Vagina (tissue), 2 donors: ENCODE results near the gene MAGEB1.

Source experiments
- POLR2A ChIP-seq, 2 donors: fragments of 450-650 bp; IDR thresholded peaks; one replicate each; pipeline ENCODE4 v1.6.1; 2017; ENCODE audit warnings: antibody characterized with exemption in 2 of 2, mild to moderate bottlenecking in 2 of 2, moderate library complexity in 2 of 2
- POLR2AphosphoS5 ChIP-seq, 2 donors: sonication (generic); formaldehyde crosslinking; IDR thresholded peaks; one replicate each; pipeline ENCODE4 v1.9.0; 2017; ENCODE audit warnings: antibody characterized with exemption in 2 of 2, mild to moderate bottlenecking in 2 of 2, low read depth in 1 of 2; ENCODE audit not compliant: insufficient read depth in 1 of 2
- TF ChIP-seq, protein P1 (sequence below), 3 experiments: fragments of 450-650 bp in 2 of 3; fragments of 200-600 bp in 1 of 3; sonication (generic) in 1 of 3; IDR thresholded peaks; one replicate each; pipeline ENCODE4 v1.5.1; 2017 to 2019; ENCODE audit warnings: antibody characterized with exemption in 3 of 3, mild to moderate bottlenecking in 2 of 3, moderate library complexity in 2 of 3

DNA sequence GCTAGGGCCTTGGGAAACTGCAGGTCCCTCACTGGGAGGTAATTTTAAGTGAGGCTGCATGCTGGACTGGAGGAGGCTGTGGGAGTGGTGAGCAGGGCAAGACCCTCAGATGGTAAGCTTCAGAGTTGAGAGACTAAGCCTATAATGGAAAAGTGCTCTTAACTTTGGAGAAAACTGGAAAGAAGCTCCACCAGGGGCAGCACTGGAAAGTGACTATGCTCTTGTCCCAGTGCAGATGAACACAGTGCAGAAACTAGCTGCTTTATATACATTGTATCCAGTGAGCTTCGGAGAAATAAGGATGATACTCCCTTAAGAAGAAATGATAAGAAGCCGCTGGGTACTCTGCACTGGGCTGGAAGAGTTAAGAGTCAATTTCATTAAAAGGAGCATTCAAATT is 34.8 kb upstream of the MAGEB1 start:
- TF ChIP-seq, protein P1, sequence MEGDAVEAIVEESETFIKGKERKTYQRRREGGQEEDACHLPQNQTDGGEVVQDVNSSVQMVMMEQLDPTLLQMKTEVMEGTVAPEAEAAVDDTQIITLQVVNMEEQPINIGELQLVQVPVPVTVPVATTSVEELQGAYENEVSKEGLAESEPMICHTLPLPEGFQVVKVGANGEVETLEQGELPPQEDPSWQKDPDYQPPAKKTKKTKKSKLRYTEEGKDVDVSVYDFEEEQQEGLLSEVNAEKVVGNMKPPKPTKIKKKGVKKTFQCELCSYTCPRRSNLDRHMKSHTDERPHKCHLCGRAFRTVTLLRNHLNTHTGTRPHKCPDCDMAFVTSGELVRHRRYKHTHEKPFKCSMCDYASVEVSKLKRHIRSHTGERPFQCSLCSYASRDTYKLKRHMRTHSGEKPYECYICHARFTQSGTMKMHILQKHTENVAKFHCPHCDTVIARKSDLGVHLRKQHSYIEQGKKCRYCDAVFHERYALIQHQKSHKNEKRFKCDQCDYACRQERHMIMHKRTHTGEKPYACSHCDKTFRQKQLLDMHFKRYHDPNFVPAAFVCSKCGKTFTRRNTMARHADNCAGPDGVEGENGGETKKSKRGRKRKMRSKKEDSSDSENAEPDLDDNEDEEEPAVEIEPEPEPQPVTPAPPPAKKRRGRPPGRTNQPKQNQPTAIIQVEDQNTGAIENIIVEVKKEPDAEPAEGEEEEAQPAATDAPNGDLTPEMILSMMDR (IDR thresholded peaks at IDR 0.05), result no peak
- no peak for TF ChIP-seq POLR2A (IDR thresholded peaks at IDR 0.05)
- no peak for TF ChIP-seq POLR2AphosphoS5 (IDR thresholded peaks at IDR 0.05; ENCODE audit: insufficient read depth in 1 of 2, low read depth in 1 of 2)
